ENCODE measurements around the gene MEI4.

DNA sequence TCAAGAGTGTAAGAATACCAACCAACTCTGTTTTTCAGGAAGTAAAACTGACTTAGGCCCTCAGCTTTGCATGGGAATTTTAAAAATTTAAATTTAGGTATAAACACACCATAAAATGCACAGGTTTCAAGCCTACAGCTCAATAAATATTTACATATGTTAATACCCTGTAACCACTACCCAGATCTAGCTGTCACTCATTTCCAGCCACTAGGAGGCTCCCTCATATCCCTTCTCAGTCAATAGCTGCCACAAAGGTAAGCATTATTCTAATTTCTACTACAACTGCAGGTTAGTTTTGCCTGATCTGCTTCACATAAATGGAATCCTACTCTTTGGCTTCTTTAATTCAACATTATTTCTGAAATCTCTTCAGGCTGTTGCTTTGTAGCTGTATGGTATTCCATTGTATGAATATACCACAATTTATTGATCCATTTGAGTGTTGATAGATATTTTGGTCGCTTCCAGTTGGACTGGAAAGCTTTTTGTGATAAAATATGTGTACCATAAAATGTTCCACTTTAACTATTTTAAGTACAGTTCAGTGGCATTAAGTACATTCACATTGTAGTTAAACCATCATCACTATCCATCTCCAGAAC lies 32.5 kb upstream of the MEI4 start:
- TF ChIP-seq CTCF (IDR thresholded peaks at IDR 0.05; ENCODE audit: borderline replicate concordance, extremely low read depth, low read length, poor library complexity, severe bottlenecking) = peak; percentile 49
- TF ChIP-seq EZH2 (IDR thresholded peaks at IDR 0.05; ENCODE audit: borderline replicate concordance, low read depth, low read length, severe bottlenecking) = no peak
